ENCODE measurements around the gene ACSF2. TPM values are rescaled to one million over a fixed set of nuclear protein-coding genes. Genes with fewer than 3 reads are reported as not detected.

ACSF2 gene
- total RNA-seq, 1 experiment from 2014 or later, result 12.2 TPM

DNA sequence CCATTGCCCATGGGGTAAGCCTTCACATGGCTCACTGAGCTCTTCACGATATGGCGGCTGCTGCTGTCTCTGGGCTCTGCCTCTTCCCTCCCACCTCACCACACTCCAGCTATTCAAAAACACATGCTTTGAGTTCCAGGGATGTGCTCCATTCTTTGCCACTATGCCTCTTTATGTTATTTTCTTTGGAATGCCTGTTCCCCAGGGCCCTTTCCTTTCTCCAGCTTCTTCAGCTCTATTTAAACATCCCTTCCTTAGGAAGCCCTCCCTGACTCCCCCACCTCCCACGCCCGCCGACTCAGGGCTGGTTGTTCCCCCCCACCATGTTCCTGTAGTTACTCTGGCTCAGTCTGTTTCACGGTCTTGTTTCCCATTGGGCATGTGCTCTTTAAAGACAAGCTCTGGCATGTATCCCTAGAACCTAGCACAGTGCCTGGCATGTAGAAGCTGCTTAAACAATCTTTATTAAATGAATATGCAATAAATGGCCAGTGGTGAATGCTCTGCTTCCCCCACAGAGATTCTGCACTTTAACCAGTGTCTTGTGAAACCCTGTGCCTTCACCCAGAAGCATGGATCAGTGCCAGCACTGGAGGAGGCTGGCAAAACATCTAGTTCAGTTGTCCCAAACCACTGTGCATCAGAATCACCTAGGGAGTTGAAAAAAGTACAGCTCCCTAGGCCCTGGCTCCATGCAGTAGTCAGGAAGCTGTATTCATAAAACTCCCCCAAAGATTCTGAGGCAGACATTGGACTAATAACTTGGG lies 89.1 kb downstream of the ACSF2 start:
- Mint-ChIP-seq H3K27ac (peak overlapping the region in 1 of 3 experiments; percentile 19; a peak in 1 of 7 replicates), H3K27me3 (ENCODE audit: low read depth) (peaks cover 12% of the 10 kb centered on the region), H3K4me1 (peaks cover 15 to 31% of the 10 kb centered on the region in 2 experiments), H3K36me3 (ENCODE audit: insufficient read depth in 1 of 3, low read depth in 3 of 3) (no peaks in the 10 kb centered on the region), H3K9me3 (no peaks in the 10 kb centered on the region), H3K4me3 (no peak overlapping the region)
- H3K56ac ChIP-seq (ENCODE audit: insufficient read length, low read depth, low read length), result no peak overlapping the region
- H3K27ac ChIP-seq (ENCODE audit: insufficient read length, low read depth, low read length), result no peak overlapping the region
- no peak overlapping the region for H4K5ac ChIP-seq (ENCODE audit: insufficient read length, low read depth, low read length)
- H3K79me2 ChIP-seq (ENCODE audit: insufficient read depth, low read length), result no peaks in the 10 kb centered on the region
- H3K18ac ChIP-seq (ENCODE audit: insufficient read length, low read depth, low read length), result no peak overlapping the region
- no peak for DNase-seq
- no peak overlapping the region for H4K8ac ChIP-seq (replicated peaks; ENCODE audit: insufficient read length, low read depth, low read length)
- H2BK120ac ChIP-seq (ENCODE audit: low read depth, low read length, poor library complexity, severe bottlenecking), result no peak overlapping the region
- H4K91ac ChIP-seq (ENCODE audit: insufficient read length, low read depth, low read length), result no peak overlapping the region
- no peak overlapping the region for H2AK5ac ChIP-seq (ENCODE audit: insufficient read length, low read length)
- H3T11ph ChIP-seq (ENCODE audit: low read length), result no peak overlapping the region
- H2BK12ac ChIP-seq (ENCODE audit: insufficient read length, low read depth, low read length), result no peak overlapping the region
- H2BK15ac ChIP-seq (ENCODE audit: low read depth, low read length), result no peak overlapping the region
- H3K4ac ChIP-seq (ENCODE audit: low read depth, low read length), result no peak overlapping the region
- H3K23me2 ChIP-seq (ENCODE audit: insufficient read length, low read depth, low read length, poor library complexity, severe bottlenecking), result no peaks in the 10 kb centered on the region
- H2BK5ac ChIP-seq (ENCODE audit: insufficient read length, low read length), result no peak overlapping the region
- no peak overlapping the region for H3K9ac ChIP-seq (ENCODE audit: extremely low read depth, insufficient read length, low read length)
- H4K20me1 ChIP-seq (ENCODE audit: control insufficient read depth, insufficient read depth, insufficient read length), result no peaks in the 10 kb centered on the region
- no peaks in the 10 kb centered on the region for H3K9me3 ChIP-seq (ENCODE audit: control insufficient read depth, low read depth, low read length)
- no peak overlapping the region for H3K23ac ChIP-seq (ENCODE audit: insufficient read length, low read depth, low read length)
- H3K27me3 ChIP-seq (ENCODE audit: insufficient read depth, low read length), result no peaks in the 10 kb centered on the region
- H3K79me1 ChIP-seq (ENCODE audit: insufficient read depth, low read depth, low read length, poor library complexity, severe bottlenecking), result no peaks in the 10 kb centered on the region
- H3K4me1 ChIP-seq (ENCODE audit: insufficient read depth, low read length), result no peaks in the 10 kb centered on the region
- TF ChIP-seq, protein P1, sequence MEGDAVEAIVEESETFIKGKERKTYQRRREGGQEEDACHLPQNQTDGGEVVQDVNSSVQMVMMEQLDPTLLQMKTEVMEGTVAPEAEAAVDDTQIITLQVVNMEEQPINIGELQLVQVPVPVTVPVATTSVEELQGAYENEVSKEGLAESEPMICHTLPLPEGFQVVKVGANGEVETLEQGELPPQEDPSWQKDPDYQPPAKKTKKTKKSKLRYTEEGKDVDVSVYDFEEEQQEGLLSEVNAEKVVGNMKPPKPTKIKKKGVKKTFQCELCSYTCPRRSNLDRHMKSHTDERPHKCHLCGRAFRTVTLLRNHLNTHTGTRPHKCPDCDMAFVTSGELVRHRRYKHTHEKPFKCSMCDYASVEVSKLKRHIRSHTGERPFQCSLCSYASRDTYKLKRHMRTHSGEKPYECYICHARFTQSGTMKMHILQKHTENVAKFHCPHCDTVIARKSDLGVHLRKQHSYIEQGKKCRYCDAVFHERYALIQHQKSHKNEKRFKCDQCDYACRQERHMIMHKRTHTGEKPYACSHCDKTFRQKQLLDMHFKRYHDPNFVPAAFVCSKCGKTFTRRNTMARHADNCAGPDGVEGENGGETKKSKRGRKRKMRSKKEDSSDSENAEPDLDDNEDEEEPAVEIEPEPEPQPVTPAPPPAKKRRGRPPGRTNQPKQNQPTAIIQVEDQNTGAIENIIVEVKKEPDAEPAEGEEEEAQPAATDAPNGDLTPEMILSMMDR (conservative IDR thresholded peaks at IDR 0.05), result no peak
- no peak overlapping the region for H2AFZ ChIP-seq (ENCODE audit: low read length)
- no CpG with 5 or more reads among the region's 6 CpGs for WGBS (ENCODE audit: extremely low coverage, insufficient read length, low lambda C conversion rate)
- no peak overlapping the region for H3K4me2 ChIP-seq (ENCODE audit: insufficient read depth, insufficient read length, low read length)
- no peak overlapping the region for H2BK20ac ChIP-seq (ENCODE audit: low read depth, low read length, poor library complexity, severe bottlenecking)
- H3K14ac ChIP-seq (ENCODE audit: insufficient read depth, low read length), result no peak overlapping the region
